Transverse colon (tissue), 4 donors: ENCODE measurements around the gene LKAAEAR1.

ENCODE experiments used
- EP300 ChIP-seq: sonication (generic); formaldehyde crosslinking; IDR thresholded peaks from one replicate; pipeline ENCODE4 v1.6.1; 2017; ENCODE audit warnings: antibody characterized with exemption, low read depth
- POLR2A ChIP-seq: fragments of 450-650 bp; IDR thresholded peaks from one replicate; pipeline ENCODE4 v1.6.1; 2016; ENCODE audit warnings: antibody characterized with exemption, mild to moderate bottlenecking, moderate library complexity
- POLR2AphosphoS5 ChIP-seq, 3 donors: sonication (generic); formaldehyde crosslinking; IDR thresholded peaks; one replicate each; pipeline ENCODE4 v1.6.1; 2016; ENCODE audit warnings: antibody characterized with exemption in 3 of 3
- TF ChIP-seq, protein P1 (sequence below), 5 experiments: fragments of 200-600 bp in 3 of 5; fragments of 450-650 bp in 2 of 5; sonication (generic) in 3 of 5; IDR thresholded peaks; 1 replicate in 2 of 5; 2 replicates in 3 of 5; pipeline ENCODE4 v1.5.1; 2016 to 2017; ENCODE audit warnings: antibody characterized with exemption in 5 of 5, inconsistent platforms in 3 of 5, mild to moderate bottlenecking in 2 of 5, moderate library complexity in 1 of 5

GRCh38 chr20:64091770-64092169 lies 7.6 kb upstream of the LKAAEAR1 start:
- TF ChIP-seq, protein P1, sequence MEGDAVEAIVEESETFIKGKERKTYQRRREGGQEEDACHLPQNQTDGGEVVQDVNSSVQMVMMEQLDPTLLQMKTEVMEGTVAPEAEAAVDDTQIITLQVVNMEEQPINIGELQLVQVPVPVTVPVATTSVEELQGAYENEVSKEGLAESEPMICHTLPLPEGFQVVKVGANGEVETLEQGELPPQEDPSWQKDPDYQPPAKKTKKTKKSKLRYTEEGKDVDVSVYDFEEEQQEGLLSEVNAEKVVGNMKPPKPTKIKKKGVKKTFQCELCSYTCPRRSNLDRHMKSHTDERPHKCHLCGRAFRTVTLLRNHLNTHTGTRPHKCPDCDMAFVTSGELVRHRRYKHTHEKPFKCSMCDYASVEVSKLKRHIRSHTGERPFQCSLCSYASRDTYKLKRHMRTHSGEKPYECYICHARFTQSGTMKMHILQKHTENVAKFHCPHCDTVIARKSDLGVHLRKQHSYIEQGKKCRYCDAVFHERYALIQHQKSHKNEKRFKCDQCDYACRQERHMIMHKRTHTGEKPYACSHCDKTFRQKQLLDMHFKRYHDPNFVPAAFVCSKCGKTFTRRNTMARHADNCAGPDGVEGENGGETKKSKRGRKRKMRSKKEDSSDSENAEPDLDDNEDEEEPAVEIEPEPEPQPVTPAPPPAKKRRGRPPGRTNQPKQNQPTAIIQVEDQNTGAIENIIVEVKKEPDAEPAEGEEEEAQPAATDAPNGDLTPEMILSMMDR (IDR thresholded peaks at IDR 0.05), result no peak
- no peak for TF ChIP-seq POLR2AphosphoS5 (IDR thresholded peaks at IDR 0.05)
- TF ChIP-seq EP300, result no peak
- TF ChIP-seq POLR2A, result no peak
